ENCODE data around the gene CACNB2. TPM values are rescaled to one million over a fixed set of nuclear protein-coding genes. Genes with fewer than 3 reads are reported as not detected.
A peak's percentile ranks its signal among the peaks of the same experiment; 100 is the strongest.
"Not testable (repeated sequence)": the region's sequence is repeated elsewhere in the genome, so short reads cannot be mapped to it uniquely, and the experiment has no call there.

Gene CACNB2
- total RNA-seq, 2 donors from 2014 or later: 23.7 to 34.3 TPM

GRCh38 chr10:18445635-18446034 is 305.4 kb downstream of the CACNB2 start:
- ATAC-seq; DNase-seq; intact Hi-C loops (cut with DNase I): not testable (repeated sequence)

- ATAC-seq: no peak
- no peak for DNase-seq
- intact Hi-C loops (cut with DNase I): no loop called here
Observed at GRCh38 chr10:18446205-18446604, 306.0 kb downstream of the CACNB2 start.

GRCh38 chr10:18449611-18450026 is 309.4 kb downstream of the CACNB2 start:
- DNase-seq: no peak
- ATAC-seq: peak; percentile 41 to 55
- intact Hi-C loops (cut with DNase I): no loop called here

GRCh38 chr10:18450298-18450697 is 310.1 kb downstream of the CACNB2 start:
- no peak for ATAC-seq
- no peak for DNase-seq
- intact Hi-C loops (cut with DNase I): no loop called here

GRCh38 chr10:18455086-18455884 is 315.1 kb downstream of the CACNB2 start:
- no peak for DNase-seq
- intact Hi-C loops (cut with DNase I): no loop called here
- ATAC-seq: peak; percentile 30 to 47

- no peak for ATAC-seq
- no peak for DNase-seq
- intact Hi-C loops (cut with DNase I): no loop called here
Observed at GRCh38 chr10:18456984-18457383, 316.8 kb downstream of the CACNB2 start.

GRCh38 chr10:18460032-18460431 is 319.8 kb downstream of the CACNB2 start:
- intact Hi-C loops (cut with DNase I): loop anchor here in 1 of 2 donors (10.0 kb wide), 1 partner anchor 115 kb away; no protein-coding TSS in a partner anchor
- DNase-seq: no peak
- no peak for ATAC-seq

- peak; percentile 79 to 85 for ATAC-seq
- intact Hi-C loops (cut with DNase I): loop anchor here in 1 of 2 donors (10.0 kb wide), 1 partner anchor 119 kb away; no protein-coding TSS in a partner anchor
- DNase-seq: peak; percentile 19
Observed at GRCh38 chr10:18463673-18464211, 323.5 kb downstream of the CACNB2 start.

- DNase-seq: no peak
- intact Hi-C loops (cut with DNase I): loop anchor here in 1 of 2 donors (10.0 kb wide), 1 partner anchor 124 kb away; no protein-coding TSS in a partner anchor
- no peak for ATAC-seq
Observed at GRCh38 chr10:18469125-18469524, 328.9 kb downstream of the CACNB2 start.

- peak; percentile 32 to 37 for ATAC-seq
- intact Hi-C loops (cut with DNase I): no loop called here
Observed at GRCh38 chr10:18472977-18473376, 332.8 kb downstream of the CACNB2 start.

GRCh38 chr10:18473424-18474117 is 333.3 kb downstream of the CACNB2 start:
- intact Hi-C loops (cut with DNase I): no loop called here
- ATAC-seq (peak; percentile 91 to 95), DNase-seq (no peak)

More at GRCh38 chr10:18472977-18473376, 332.8 kb downstream of the CACNB2 start:
- no peak for DNase-seq

- ATAC-seq (no peak), DNase-seq (no peak)
- intact Hi-C loops (cut with DNase I): no loop called here
Observed at GRCh38 chr10:18474118-18474455, 333.9 kb downstream of the CACNB2 start.

GRCh38 chr10:18476076-18476647 is 335.9 kb downstream of the CACNB2 start:
- no peak for ATAC-seq
- intact Hi-C loops (cut with DNase I): no loop called here
- no peak for DNase-seq

- intact Hi-C loops (cut with DNase I): no loop called here
- DNase-seq: no peak
- ATAC-seq: no peak
Observed at GRCh38 chr10:18478354-18478753, 338.1 kb downstream of the CACNB2 start.

- DNase-seq (no peak), ATAC-seq (no peak)
- intact Hi-C loops (cut with DNase I): no loop called here
Observed at GRCh38 chr10:18479502-18479901, 339.3 kb downstream of the CACNB2 start.

GRCh38 chr10:18483516-18484186 is 343.4 kb downstream of the CACNB2 start:
- intact Hi-C loops (cut with DNase I): no loop called here
- DNase-seq (no peak), ATAC-seq (no peak)

- ATAC-seq (peak; percentile 73 to 85), DNase-seq (no peak)
- intact Hi-C loops (cut with DNase I): no loop called here
Observed at GRCh38 chr10:18486438-18486837, 346.2 kb downstream of the CACNB2 start.

GRCh38 chr10:18490755-18491154 is 350.5 kb downstream of the CACNB2 start:
- peak in 1 of 2 donors; percentile 25 for ATAC-seq
- no peak for DNase-seq
- intact Hi-C loops (cut with DNase I): no loop called here

- DNase-seq: no peak
- ATAC-seq: no peak
- intact Hi-C loops (cut with DNase I): no loop called here
Observed at GRCh38 chr10:18497806-18498369, 357.7 kb downstream of the CACNB2 start.
